ENCODE data around the gene TPM2. TPM values are rescaled to one million over a fixed set of nuclear protein-coding genes. Genes with fewer than 3 reads are reported as not detected.

Gene TPM2
- 174 and 241 TPM in 2 replicates for total RNA-seq (ENCODE audit: low replicate concordance)

DNA sequence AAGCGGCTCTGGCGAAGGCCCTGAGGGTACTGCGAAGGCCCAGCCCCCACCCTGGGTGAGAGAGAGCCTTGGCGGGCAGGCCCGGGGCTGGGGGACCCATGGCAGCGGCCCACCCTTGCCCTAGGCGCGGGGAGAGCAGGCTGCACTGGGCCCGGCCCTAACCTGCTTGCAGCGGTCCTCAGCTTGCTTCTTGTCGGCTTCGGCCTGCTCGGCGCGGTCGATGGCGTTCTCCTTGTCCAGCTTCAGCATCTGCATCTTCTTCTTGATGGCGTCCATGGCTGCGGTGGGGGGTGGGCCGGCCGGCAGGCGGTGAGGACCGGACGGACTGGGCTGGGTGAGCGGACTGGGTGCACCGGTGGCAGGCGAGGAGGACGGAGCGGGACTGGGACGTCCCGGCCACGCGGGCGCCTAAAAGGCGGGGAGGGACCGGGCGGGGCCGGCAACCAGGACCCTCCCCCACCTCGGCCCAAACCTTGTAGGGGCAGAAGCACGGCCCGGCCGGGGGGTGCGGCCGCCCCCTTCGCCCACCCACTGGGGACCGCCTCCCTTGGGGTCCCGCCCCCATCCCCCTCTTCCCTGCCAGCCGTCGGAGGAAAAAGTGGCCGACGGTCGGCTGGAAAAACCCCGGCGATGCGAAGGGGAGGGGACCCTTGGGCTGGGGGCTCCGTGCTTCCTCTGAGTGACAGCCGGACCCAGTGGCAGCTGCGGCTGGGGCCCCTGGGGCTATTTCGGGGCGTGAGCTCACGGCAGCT is at the start of gene TPM2:
TSS of gene TPM2 (minus strand) at position 384 of the 752 bp plus-strand sequence. CDS start at position 276, 108 bp downstream.
- H3K4me3 Mint-ChIP-seq = peak within 1 kb of the TSS; percentile 89
- peaks cover 10% of the 10 kb centered on the region for H3K4me1 ChIP-seq
- no peaks in the 10 kb centered on the region for H3K9me3 ChIP-seq (ENCODE audit: low read depth)
- H4K20me1 ChIP-seq (ENCODE audit: low read depth) = no peaks in the 10 kb centered on the region
- H3F3A ChIP-seq (ENCODE audit: low read depth) = peaks cover 16% of the 10 kb centered on the region
- H3K4me2 ChIP-seq = peak within 1 kb of the TSS; percentile 89
- peak within 1 kb of the TSS; percentile 61 for H3K27ac Mint-ChIP-seq
- H2AFZ ChIP-seq (replicated peaks) = peak within 1 kb of the TSS; percentile 66
- no peak for TF ChIP-seq EZH2 (IDR thresholded peaks at IDR 0.05)
- TF ChIP-seq, protein P1, sequence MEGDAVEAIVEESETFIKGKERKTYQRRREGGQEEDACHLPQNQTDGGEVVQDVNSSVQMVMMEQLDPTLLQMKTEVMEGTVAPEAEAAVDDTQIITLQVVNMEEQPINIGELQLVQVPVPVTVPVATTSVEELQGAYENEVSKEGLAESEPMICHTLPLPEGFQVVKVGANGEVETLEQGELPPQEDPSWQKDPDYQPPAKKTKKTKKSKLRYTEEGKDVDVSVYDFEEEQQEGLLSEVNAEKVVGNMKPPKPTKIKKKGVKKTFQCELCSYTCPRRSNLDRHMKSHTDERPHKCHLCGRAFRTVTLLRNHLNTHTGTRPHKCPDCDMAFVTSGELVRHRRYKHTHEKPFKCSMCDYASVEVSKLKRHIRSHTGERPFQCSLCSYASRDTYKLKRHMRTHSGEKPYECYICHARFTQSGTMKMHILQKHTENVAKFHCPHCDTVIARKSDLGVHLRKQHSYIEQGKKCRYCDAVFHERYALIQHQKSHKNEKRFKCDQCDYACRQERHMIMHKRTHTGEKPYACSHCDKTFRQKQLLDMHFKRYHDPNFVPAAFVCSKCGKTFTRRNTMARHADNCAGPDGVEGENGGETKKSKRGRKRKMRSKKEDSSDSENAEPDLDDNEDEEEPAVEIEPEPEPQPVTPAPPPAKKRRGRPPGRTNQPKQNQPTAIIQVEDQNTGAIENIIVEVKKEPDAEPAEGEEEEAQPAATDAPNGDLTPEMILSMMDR (IDR thresholded peaks at IDR 0.05) = no peak
- TF ChIP-seq EZH2phosphoT487 (IDR thresholded peaks at IDR 0.05) = no peak
- no peaks in the 10 kb centered on the region for H3K27me3 ChIP-seq
- peak; percentile 78 for DNase-seq (ENCODE audit: low spot score)
- peak within 1 kb of the TSS; percentile 62 for H3K9ac ChIP-seq
- H3K36me3 Mint-ChIP-seq = peaks cover 8% of the 10 kb centered on the region
- peak within 1 kb of the TSS; percentile 69 for H3K4me3 ChIP-seq
- H3K4me1 Mint-ChIP-seq = peaks cover 36% of the 10 kb centered on the region
- H3K27ac ChIP-seq = no peak within 1 kb of the TSS
- H3K36me3 ChIP-seq = no peaks in the 10 kb centered on the region
- peaks cover 2% of the 10 kb centered on the region for H3K9me3 Mint-ChIP-seq
- H3K27me3 Mint-ChIP-seq (ENCODE audit: insufficient read depth, low read depth) = peaks cover 7% of the 10 kb centered on the region
- H3K79me2 ChIP-seq (ENCODE audit: low read depth) = peaks cover 19% of the 10 kb centered on the region

DNA sequence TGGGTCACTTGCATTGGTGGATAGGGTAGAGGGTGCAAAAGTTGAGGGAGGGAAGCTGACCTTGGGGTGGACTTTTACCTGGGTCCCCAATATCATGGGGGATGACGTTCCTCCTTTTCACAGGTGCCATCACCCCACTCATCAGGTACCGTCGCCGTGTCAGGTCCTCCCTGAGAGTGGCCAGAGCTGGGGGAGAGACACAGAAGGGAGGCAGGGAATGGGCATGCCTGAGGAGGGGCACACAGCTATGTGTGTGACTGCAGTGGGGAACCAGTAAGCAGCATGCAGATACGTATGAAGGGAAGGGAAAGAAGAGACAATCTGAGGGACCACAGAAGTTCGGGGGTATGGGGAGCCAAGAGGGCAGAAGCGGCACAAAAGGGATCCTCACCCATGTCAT is 49.2 kb upstream of the TPM2 start:
- TF ChIP-seq, protein P1 (IDR thresholded peaks at IDR 0.05) = no peak
- TF ChIP-seq EZH2phosphoT487 (IDR thresholded peaks at IDR 0.05) = no peak
- no peak overlapping the region for H3K4me3 ChIP-seq
- no peaks in the 10 kb centered on the region for H3K27me3 ChIP-seq
- Mint-ChIP-seq H3K27me3 (ENCODE audit: insufficient read depth, low read depth) (no peaks in the 10 kb centered on the region), H3K36me3 (peaks cover 40% of the 10 kb centered on the region), H3K27ac (no peak overlapping the region), H3K4me3 (peak overlapping the region; percentile 52), H3K4me1 (peaks cover 7% of the 10 kb centered on the region), H3K9me3 (no peaks in the 10 kb centered on the region)
- no peak overlapping the region for H2AFZ ChIP-seq (replicated peaks)
- no peak overlapping the region for H3K4me2 ChIP-seq
- peaks cover 25% of the 10 kb centered on the region for H3F3A ChIP-seq (ENCODE audit: low read depth)
- H4K20me1 ChIP-seq (ENCODE audit: low read depth) = peaks cover 5% of the 10 kb centered on the region
- H3K9ac ChIP-seq = no peak overlapping the region
- H3K27ac ChIP-seq = no peak overlapping the region
- H3K79me2 ChIP-seq (ENCODE audit: low read depth) = peaks cover 9% of the 10 kb centered on the region
- no peaks in the 10 kb centered on the region for H3K9me3 ChIP-seq (ENCODE audit: low read depth)
- no peaks in the 10 kb centered on the region for H3K4me1 ChIP-seq
- DNase-seq (ENCODE audit: low spot score) = no peak
- no peaks in the 10 kb centered on the region for H3K36me3 ChIP-seq

DNA sequence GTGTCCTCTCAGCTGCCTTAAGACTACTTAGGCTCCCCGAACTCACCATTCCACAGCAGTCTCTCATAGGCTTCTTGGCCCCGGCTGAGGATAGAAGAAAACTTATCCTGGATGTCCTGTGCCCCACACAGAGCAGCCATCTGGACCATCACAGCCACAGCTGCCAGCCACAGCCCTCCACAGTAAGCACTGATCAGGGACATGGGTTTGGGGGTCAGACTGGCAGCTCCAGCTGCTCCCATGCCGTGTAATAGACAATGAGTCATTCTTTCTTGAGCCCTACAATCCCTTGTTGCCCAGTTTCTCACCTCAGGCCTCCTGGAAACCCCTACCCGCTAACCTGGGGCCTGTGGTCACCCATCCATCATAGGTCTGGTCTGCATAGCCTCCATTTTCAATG is 48.5 kb upstream of the TPM2 start:
- Mint-ChIP-seq H3K36me3 (peaks cover 34% of the 10 kb centered on the region), H3K27me3 (ENCODE audit: insufficient read depth, low read depth) (no peaks in the 10 kb centered on the region), H3K27ac (no peak overlapping the region), H3K4me3 (no peak overlapping the region), H3K4me1 (peaks cover 12% of the 10 kb centered on the region), H3K9me3 (no peaks in the 10 kb centered on the region)
- no peak overlapping the region for H2AFZ ChIP-seq (replicated peaks)
- H3K79me2 ChIP-seq (ENCODE audit: low read depth) = peaks cover 15% of the 10 kb centered on the region
- DNase-seq (ENCODE audit: low spot score) = no peak
- no peak for TF ChIP-seq EZH2 (IDR thresholded peaks at IDR 0.05)
- no peak for TF ChIP-seq EZH2phosphoT487 (IDR thresholded peaks at IDR 0.05)
- TF ChIP-seq, protein P1 (IDR thresholded peaks at IDR 0.05) = no peak
- no peaks in the 10 kb centered on the region for H4K20me1 ChIP-seq (ENCODE audit: low read depth)
- H3F3A ChIP-seq (ENCODE audit: low read depth) = peaks cover 32% of the 10 kb centered on the region
- H3K4me1 ChIP-seq = peaks cover 6% of the 10 kb centered on the region
- no peak overlapping the region for H3K4me3 ChIP-seq
- H3K4me2 ChIP-seq = no peak overlapping the region
- no peaks in the 10 kb centered on the region for H3K9me3 ChIP-seq (ENCODE audit: low read depth)
- no peaks in the 10 kb centered on the region for H3K36me3 ChIP-seq
- no peak overlapping the region for H3K9ac ChIP-seq
- no peaks in the 10 kb centered on the region for H3K27me3 ChIP-seq
- H3K27ac ChIP-seq = no peak overlapping the region

All from neural progenitor cell (in vitro differentiated cells).